GM12864 (cell line): ENCODE results near the gene BTBD9.

Experiments used
- DNase-seq: peaks from one replicate; pipeline ENCODE4 v3.0.0-alpha.2; 2011; ENCODE audit warnings: low read depth
- H3K4me3 ChIP-seq: 2 replicates; pipeline ENCODE4 v1.5.1; 2011; ENCODE audit warnings: mild to moderate bottlenecking, low read depth, low read length, control low read depth
- TF ChIP-seq, protein P1 (sequence below): IDR thresholded peaks from 2 replicates; pipeline ENCODE4 v1.5.1; 2011; ENCODE audit warnings: low read depth, mild to moderate bottlenecking, moderate library complexity, low read length, control low read depth, inconsistent platforms; ENCODE audit errors: missing control alignments

Gene BTBD9

DNA sequence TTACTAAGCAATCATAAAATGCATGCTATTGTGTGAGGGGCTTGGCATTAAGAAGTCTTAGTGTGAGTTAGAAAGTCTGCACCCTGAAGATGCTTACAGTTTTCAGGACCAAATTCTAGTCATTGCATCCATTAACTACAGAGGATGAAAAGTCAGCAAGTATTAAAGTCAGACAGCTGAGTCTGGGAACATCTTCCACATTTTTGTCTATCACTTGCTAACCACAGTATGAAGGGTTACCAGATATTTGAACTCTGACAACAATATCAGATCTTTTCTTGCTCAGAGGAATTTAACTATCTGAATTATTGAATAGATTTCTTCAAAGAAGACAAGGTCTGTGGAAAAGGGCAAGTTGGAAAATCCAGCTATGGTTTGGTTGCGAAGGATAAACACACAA, 264.4 kb downstream of the BTBD9 start:
- H3K4me3 ChIP-seq = no peak overlapping the region
- no peak for DNase-seq
- TF ChIP-seq, protein P1, sequence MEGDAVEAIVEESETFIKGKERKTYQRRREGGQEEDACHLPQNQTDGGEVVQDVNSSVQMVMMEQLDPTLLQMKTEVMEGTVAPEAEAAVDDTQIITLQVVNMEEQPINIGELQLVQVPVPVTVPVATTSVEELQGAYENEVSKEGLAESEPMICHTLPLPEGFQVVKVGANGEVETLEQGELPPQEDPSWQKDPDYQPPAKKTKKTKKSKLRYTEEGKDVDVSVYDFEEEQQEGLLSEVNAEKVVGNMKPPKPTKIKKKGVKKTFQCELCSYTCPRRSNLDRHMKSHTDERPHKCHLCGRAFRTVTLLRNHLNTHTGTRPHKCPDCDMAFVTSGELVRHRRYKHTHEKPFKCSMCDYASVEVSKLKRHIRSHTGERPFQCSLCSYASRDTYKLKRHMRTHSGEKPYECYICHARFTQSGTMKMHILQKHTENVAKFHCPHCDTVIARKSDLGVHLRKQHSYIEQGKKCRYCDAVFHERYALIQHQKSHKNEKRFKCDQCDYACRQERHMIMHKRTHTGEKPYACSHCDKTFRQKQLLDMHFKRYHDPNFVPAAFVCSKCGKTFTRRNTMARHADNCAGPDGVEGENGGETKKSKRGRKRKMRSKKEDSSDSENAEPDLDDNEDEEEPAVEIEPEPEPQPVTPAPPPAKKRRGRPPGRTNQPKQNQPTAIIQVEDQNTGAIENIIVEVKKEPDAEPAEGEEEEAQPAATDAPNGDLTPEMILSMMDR = no peak

DNA sequence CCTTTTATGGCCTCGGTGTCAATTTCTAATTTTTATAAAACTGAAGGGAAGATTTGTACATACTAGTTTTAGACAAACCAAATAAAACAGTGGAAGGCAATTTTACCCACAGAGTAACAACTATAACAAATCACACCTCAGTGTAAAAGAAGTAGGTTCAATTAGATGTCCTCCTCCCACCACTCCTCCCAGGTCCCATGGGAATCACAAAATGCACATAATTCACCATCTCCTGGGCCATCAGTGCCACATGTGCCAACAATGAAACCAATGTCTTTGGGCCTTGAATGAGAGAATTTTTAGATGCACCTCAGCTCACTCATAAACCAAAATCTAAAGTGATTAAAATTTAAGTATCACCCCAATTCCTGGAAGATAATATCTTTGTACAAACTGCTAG, 267.8 kb downstream of the BTBD9 start:
- TF ChIP-seq, protein P1 = no peak
- DNase-seq = no peak
- no peak overlapping the region for H3K4me3 ChIP-seq

DNA sequence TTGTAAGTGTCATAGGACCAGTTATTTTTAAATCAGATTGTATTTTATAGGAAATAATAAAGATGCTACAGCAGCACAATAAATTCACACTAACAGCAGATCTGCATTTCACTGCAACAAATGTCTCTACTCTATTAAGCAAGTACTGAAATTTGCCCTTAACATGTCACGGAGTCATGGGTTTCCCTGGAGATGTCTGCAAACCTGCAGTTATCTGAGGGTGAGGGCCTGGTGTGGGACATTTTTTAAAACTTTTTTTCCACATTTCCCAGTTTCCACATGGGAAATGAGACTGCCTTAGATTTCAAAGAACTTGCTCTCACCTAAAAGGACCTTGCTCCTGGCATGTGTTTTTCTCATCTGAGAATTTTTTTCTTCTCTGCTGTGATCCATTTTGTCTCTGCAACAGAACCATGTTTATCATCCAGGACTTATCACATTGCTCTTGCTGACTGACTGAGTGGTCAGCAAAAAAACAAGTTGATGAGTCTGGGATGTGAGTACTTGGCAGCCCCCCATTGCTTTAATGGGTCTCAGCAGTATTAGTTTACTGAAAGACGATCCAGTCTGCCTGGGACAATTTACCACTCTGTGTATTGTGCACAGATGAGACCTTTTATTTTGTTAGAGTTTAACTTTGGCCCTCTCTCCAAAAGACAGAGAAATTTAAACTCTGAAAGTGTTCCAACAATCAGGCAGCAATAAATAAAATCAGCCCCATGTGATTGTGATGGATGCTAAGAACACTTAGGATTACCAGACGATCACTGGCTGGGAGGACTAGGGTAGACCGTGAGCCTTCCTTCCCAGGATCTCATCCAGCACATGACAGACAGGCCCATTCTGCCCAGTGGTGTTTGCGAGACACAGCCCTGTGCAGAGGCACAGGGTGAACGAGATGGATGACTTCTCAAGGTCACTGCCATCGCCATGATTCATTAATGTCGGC, 268.8 kb downstream of the BTBD9 start:
- no peak overlapping the region for H3K4me3 ChIP-seq
- TF ChIP-seq, protein P1 = no peak
- DNase-seq = no peak

DNA sequence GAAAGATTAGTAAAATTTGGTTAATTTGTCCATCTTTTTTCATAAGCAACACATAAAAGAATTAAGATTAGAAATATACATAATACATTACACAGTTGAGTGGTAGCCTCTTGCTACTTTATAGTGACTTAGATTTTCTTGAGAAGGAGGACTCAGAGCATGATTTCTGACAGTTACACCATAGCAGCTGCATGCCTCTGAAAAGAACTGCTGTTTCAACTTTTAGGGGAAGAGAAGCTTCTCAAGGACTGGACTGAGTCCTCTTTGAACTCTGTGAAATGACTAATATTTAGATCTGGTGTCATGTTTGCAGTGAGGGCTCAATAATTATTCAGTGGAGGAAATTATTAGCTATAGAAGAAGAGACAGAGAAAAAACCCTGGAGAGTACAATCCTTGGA, 272.5 kb downstream of the BTBD9 start:
- DNase-seq = no peak
- TF ChIP-seq, protein P1 = no peak
- no peak overlapping the region for H3K4me3 ChIP-seq

DNA sequence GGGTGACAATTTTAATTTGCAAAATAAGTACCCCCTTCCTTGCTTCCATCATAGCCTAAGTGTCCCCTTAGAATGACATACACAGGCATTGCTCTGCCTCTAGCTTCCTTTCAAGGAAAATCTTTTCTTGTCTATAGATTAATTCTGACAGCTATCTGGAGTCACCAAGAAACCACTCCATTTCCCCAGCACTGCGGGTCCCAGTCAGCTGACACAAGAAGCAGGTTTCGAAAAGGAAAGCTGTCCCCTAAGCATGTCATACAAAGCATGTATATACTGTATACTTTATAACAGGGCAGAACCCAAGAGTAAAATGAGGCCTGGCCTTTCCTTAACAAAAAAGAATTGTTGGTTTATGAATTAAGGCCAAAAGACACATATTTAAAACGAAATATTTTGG, 273.5 kb downstream of the BTBD9 start:
- TF ChIP-seq, protein P1 = no peak
- H3K4me3 ChIP-seq = no peak overlapping the region

DNA sequence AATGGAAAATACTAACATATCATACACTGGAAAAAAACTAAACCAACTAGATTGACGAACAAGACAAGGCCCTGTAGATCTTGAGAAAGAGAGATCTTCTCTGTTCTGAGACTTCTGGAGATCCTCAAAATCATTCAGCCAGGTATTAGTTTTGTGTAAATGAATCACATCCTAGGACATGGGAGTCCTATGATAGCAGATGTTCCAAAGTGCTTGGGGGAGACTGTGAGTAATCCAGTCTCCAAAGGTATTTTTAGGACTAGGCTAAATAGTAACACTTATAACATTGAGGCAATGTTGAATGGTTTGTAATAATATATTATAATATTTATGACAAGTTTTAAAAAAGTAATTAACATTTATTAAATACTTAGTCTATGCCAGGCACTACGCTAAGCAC, 275.0 kb downstream of the BTBD9 start:
- no peak overlapping the region for H3K4me3 ChIP-seq
- TF ChIP-seq, protein P1 = no peak
- no peak for DNase-seq

More for the DNA sequence above, 273.5 kb downstream of the BTBD9 start:
- no peak for DNase-seq

DNA sequence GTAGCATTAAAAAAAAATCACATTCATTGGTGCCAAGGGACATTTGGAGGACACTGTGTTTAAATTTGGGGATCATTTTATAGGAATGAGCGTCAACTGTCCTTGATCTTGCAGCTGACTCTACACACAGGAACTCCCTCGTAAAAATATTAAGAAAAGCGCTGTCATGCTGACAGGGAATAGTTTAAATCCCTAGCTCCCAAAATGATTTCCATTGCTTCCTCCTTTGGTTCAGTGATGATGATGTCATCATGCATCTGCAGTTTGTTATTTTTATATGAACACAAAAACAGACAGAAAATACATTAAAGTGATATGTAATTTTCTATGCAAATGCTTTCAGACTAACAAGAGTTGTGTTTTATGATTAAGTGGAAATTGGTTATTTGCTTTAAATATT, 275.6 kb downstream of the BTBD9 start:
- no peak for DNase-seq
- no peak overlapping the region for H3K4me3 ChIP-seq
- TF ChIP-seq, protein P1 = no peak
